GM12892 (cell line): ENCODE data around the gene KCNG2.

Experiments
- POLR2A ChIP-seq: IDR thresholded peaks from 2 replicates; pipeline ENCODE4 v1.6.1; 2011; ENCODE audit warnings: low read depth, low read length, control low read depth
- POLR2AphosphoS5 ChIP-seq: IDR thresholded peaks from 2 replicates; pipeline ENCODE4 v1.6.1; 2011; ENCODE audit warnings: low read depth, low read length, control low read depth

DNA sequence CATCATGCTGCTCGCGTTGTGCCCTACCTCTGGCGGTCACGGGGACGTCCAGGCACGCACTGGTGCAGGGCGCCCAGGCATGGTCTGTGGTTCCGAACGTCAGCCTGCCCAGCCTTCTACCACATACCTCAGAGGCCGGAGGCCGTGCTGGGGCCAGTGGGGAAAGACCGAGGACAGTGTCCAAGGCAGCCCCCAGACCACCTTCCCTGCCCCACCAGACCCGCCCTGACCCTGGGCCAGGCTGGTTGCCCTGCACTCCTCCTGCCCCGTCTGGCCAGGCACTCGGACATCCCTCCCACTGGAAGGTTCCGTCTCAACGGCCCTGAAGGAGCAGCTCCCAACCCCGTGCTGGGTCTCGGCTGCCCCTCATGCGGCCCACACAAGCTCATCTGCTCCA, 120.9 kb downstream of the KCNG2 start:
- TF ChIP-seq POLR2A (no peak), POLR2AphosphoS5 (no peak)
